Measurements from ENCODE around the gene ZFHX3. TPM values are rescaled to one million over a fixed set of nuclear protein-coding genes. Genes with fewer than 3 reads are reported as not detected.

ZFHX3 gene
- total RNA-seq, 2 experiments from 2014 or later: 0.21 to 0.68 TPM

DNA sequence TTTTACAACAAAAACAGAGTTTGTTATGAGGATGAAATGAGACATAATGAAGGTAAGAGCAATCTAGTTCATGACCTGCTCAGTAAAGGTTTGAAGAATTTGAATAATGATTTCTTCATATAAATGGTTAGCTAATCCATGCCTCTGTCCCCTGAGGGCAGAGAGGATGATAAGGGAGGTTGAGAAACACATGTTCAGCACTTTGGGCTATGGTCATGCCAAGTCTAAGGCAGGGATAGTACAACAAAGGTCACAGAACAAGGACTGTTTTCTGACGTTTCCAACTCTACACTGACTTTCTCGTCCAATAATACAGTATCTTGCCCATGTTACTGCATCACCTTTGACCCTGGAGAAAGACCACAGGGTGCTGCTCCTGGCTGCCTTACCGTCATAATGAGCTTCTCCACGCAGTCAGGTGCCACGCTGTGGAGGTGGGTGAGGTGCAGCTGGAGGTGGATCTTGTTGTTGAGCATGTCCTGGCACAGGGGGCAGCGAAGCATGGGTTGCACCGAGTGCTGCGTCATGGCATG is 236.7 kb downstream of the ZFHX3 start:
- Mint-ChIP-seq H3K9me3 (no peaks in the 10 kb centered on the region), H3K27ac (no peak overlapping the region), H3K36me3 (no peaks in the 10 kb centered on the region), H3K27me3 (peaks cover 2% of the 10 kb centered on the region), H3K4me1 (ENCODE audit: low read depth) (no peaks in the 10 kb centered on the region), H3K4me3 (no peak overlapping the region)
- ChIA-PET CTCF (no interaction called here), POLR2A (no interaction called here)
- intact Hi-C loops (cut with micrococcal nuclease): no loop called here
- no peak for DNase-seq

GRCh38 chr16:72810480-72810879 is 237.4 kb downstream of the ZFHX3 start:
- intact Hi-C loops (cut with micrococcal nuclease): no loop called here
- CTCF ChIA-PET: interaction anchor here (1.5 kb wide), 1 partner anchor 22 kb away, joined by 4 read pairs; no protein-coding TSS in a partner anchor
- Mint-ChIP-seq H3K27ac (no peak overlapping the region), H3K4me3 (no peak overlapping the region), H3K27me3 (peaks cover 2% of the 10 kb centered on the region), H3K36me3 (no peaks in the 10 kb centered on the region), H3K4me1 (ENCODE audit: low read depth) (no peaks in the 10 kb centered on the region), H3K9me3 (no peaks in the 10 kb centered on the region)
- no peak for DNase-seq
- POLR2A ChIA-PET: no interaction called here

DNA sequence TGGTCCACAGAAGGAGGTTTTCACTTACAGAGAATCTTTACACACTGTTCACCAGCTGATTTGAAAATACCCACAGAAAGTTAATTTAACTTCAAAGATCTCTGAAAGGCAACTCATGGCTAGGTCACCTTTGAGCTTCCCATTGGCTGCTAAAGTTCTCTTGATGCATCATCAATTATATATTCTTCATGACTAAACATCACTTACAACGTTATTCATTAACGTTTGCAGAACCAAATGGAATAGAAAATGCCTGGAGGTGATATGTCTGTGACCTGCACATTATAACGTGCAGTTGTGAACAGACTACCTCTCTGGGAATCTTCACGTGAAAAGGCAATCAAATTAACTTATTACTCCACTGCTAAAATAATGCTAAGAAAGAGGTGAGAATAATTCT is 238.5 kb downstream of the ZFHX3 start:
- H3K27ac Mint-ChIP-seq: no peak overlapping the region
- CTCF ChIA-PET: interaction anchor here (0.6 to 1.5 kb wide), 2 partner anchors 23 to 144 kb away, joined by 3 to 4 read pairs; no protein-coding TSS in a partner anchor
- DNase-seq: no peak
- no peaks in the 10 kb centered on the region for H3K4me1 Mint-ChIP-seq (ENCODE audit: low read depth)
- no peaks in the 10 kb centered on the region for H3K36me3 Mint-ChIP-seq
- intact Hi-C loops (cut with micrococcal nuclease): no loop called here
- POLR2A ChIA-PET: no interaction called here
- no peak overlapping the region for H3K4me3 Mint-ChIP-seq
- H3K9me3 Mint-ChIP-seq: no peaks in the 10 kb centered on the region
- peaks cover 2% of the 10 kb centered on the region for H3K27me3 Mint-ChIP-seq

DNA sequence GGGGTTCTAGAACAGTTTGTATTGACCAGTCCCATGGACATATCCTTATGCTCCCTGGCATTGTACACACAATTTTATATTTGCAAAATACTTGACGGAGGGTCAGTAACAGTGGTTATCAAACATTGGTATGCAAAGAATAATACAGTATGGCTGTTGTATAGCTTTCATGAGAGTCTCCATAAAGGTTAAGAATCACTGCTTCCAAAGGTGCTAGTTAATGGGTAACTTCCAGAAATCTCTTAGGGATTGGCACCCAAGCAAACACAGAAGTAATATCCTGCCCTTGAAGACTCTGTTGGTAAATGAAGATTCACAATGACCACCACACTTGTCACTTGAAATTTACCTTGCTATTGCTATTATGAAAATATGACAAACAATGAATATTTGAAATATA is 239.2 kb downstream of the ZFHX3 start:
- Mint-ChIP-seq H3K27me3 (peaks cover 2% of the 10 kb centered on the region), H3K4me3 (no peak overlapping the region), H3K9me3 (no peaks in the 10 kb centered on the region), H3K36me3 (no peaks in the 10 kb centered on the region), H3K27ac (no peak overlapping the region), H3K4me1 (ENCODE audit: low read depth) (no peaks in the 10 kb centered on the region)
- intact Hi-C loops (cut with micrococcal nuclease): no loop called here
- DNase-seq: no peak
- ChIA-PET CTCF (interaction anchor here (0.6 kb wide), 1 partner anchor 144 kb away, joined by 3 read pairs; no protein-coding TSS in a partner anchor), POLR2A (no interaction called here)

GRCh38 chr16:72807245-72807644 is 240.7 kb downstream of the ZFHX3 start:
- intact Hi-C loops (cut with micrococcal nuclease): no loop called here

GRCh38 chr16:72805486-72805885 is 242.4 kb downstream of the ZFHX3 start:
- ChIA-PET CTCF (no interaction called here), POLR2A (no interaction called here)
- Mint-ChIP-seq H3K36me3 (no peaks in the 10 kb centered on the region), H3K27ac (no peak overlapping the region), H3K4me1 (ENCODE audit: low read depth) (no peaks in the 10 kb centered on the region), H3K4me3 (no peak overlapping the region), H3K27me3 (no peaks in the 10 kb centered on the region), H3K9me3 (no peaks in the 10 kb centered on the region)
- DNase-seq: no peak
- intact Hi-C loops (cut with micrococcal nuclease): no loop called here

More at GRCh38 chr16:72807245-72807644, 240.7 kb downstream of the ZFHX3 start:
- no peaks in the 10 kb centered on the region for H3K36me3 Mint-ChIP-seq
- H3K4me1 Mint-ChIP-seq (ENCODE audit: low read depth): no peaks in the 10 kb centered on the region
- no peak overlapping the region for H3K4me3 Mint-ChIP-seq
- H3K27me3 Mint-ChIP-seq: no peaks in the 10 kb centered on the region
- no peak for DNase-seq
- H3K9me3 Mint-ChIP-seq: no peaks in the 10 kb centered on the region
- POLR2A ChIA-PET: no interaction called here
- CTCF ChIA-PET: interaction anchor here (1.4 kb wide), 1 partner anchor 25 kb away, joined by 5 read pairs; no protein-coding TSS in a partner anchor
- no peak overlapping the region for H3K27ac Mint-ChIP-seq

DNA sequence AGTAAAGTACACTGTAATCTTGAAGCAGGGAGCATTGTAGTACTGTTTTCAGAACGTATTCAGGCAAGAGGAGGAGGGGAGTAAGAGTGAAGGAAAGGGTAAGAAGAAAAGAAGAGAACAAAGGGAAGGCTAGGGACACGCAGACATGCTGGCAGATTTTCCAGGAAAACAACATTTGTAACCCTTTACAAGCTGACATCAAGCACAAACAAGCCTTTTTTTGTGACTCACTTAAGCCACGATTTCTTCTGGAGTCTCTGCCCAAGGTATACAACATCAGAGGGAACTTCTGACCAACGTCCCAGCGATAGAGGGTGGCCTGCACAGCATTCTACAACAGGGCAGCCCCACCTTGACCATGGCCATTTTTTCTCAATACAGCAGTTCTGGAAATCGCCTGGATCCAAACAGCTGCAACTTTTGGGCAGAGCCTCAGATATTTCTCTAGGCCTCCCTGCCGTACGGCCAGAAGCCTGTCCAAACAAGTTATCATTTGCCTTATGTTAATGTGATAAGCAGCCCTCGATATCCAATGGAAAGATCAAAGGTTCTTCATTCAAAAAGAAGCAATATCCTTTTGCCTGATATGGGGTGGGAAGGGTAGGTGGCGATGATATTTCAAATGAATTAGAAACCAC is 247.3 kb downstream of the ZFHX3 start:
- POLR2A ChIA-PET: no interaction called here
- no peaks in the 10 kb centered on the region for H3K4me1 Mint-ChIP-seq (ENCODE audit: low read depth)
- CTCF ChIA-PET: interaction anchor here (0.9 kb wide), 1 partner anchor 32 kb away, joined by 3 read pairs; no protein-coding TSS in a partner anchor
- intact Hi-C loops (cut with micrococcal nuclease): no loop called here
- no peak overlapping the region for H3K27ac Mint-ChIP-seq
- no peak overlapping the region for H3K4me3 Mint-ChIP-seq
- no peak for DNase-seq
- H3K9me3 Mint-ChIP-seq: no peaks in the 10 kb centered on the region
- H3K36me3 Mint-ChIP-seq: no peaks in the 10 kb centered on the region
- no peaks in the 10 kb centered on the region for H3K27me3 Mint-ChIP-seq

DNA sequence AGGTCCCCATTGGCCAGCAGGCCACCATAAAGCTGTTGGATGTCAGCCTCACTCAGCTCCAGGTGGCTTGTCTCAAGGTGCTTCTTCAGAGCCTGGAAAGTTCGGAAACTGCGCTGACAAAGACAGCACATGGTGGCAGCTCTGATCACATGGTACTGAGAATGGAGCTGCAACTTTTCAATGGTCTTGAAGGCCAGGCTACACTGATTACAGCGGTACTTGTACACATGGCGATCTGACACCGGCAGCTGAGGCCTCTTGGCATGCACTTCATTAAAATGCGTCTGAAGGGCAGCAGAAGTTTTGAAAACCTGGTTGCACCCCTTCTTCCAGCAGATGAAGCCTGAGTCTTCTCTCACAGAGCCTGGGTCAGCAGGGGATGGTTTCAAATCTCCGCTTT is 249.7 kb downstream of the ZFHX3 start:
- intact Hi-C loops (cut with micrococcal nuclease): no loop called here
- ChIA-PET CTCF (interaction anchor here (0.6 kb wide), 1 partner anchor 35 kb away, joined by 4 read pairs; no protein-coding TSS in a partner anchor), POLR2A (no interaction called here)

DNA sequence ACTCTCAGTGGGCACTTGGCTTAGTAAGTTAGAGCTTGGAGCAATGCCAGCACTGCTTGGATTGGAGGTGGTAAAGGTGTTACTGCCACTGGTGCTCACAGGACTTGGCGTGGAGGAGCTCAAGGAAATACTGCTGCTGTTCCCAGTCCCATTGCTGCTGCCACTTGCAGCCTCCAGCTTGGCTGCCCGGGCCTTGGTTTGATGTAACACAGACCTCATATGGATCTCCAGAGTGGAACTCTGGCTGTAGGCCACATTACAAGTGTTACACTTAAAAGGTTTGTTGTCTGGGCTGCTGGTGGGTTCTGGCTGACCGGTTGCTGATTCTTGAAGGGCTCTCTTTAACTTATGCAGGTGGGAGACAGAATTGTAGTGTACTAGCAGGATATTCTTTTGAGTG is 250.3 kb downstream of the ZFHX3 start:
- no peaks in the 10 kb centered on the region for H3K36me3 Mint-ChIP-seq
- DNase-seq: no peak
- no peaks in the 10 kb centered on the region for H3K4me1 Mint-ChIP-seq (ENCODE audit: low read depth)
- intact Hi-C loops (cut with micrococcal nuclease): no loop called here
- no peaks in the 10 kb centered on the region for H3K27me3 Mint-ChIP-seq
- H3K4me3 Mint-ChIP-seq: no peak overlapping the region
- CTCF ChIA-PET: interaction anchor here (0.6 kb wide), 1 partner anchor 35 kb away, joined by 4 read pairs; no protein-coding TSS in a partner anchor
- H3K27ac Mint-ChIP-seq: no peak overlapping the region
- POLR2A ChIA-PET: no interaction called here
- H3K9me3 Mint-ChIP-seq: no peaks in the 10 kb centered on the region

More for the DNA sequence above, 249.7 kb downstream of the ZFHX3 start:
- Mint-ChIP-seq H3K27me3 (no peaks in the 10 kb centered on the region), H3K36me3 (no peaks in the 10 kb centered on the region), H3K9me3 (no peaks in the 10 kb centered on the region), H3K4me1 (ENCODE audit: low read depth) (no peaks in the 10 kb centered on the region), H3K4me3 (no peak overlapping the region), H3K27ac (no peak overlapping the region)
- no peak for DNase-seq

DNA sequence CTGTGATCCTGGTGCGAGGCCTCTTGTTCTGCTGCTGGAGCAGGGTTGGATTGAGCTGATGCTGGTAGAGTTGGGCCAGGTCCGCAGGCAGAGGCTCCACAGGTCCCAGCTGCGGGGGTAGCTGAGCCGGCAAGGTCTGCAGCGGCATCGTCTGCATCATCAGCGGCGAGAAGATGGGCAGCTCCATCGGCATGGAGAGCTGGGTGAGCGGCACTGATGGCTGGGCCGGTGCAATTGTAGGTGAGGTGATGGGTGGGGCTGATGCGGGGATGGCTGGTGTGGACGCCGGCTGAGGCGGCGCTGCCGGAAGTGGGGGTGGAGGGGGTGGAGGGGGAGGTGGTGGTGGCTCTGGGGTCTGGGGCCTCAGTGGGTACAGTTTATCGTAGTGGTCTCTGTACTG is 251.7 kb downstream of the ZFHX3 start:
- CTCF ChIA-PET: no interaction called here
- Mint-ChIP-seq H3K9me3 (no peaks in the 10 kb centered on the region), H3K27ac (no peak overlapping the region), H3K4me3 (no peak overlapping the region), H3K36me3 (no peaks in the 10 kb centered on the region), H3K4me1 (ENCODE audit: low read depth) (no peaks in the 10 kb centered on the region), H3K27me3 (no peaks in the 10 kb centered on the region)
- POLR2A ChIA-PET: no interaction called here
- intact Hi-C loops (cut with micrococcal nuclease): no loop called here
- DNase-seq: no peak

DNA sequence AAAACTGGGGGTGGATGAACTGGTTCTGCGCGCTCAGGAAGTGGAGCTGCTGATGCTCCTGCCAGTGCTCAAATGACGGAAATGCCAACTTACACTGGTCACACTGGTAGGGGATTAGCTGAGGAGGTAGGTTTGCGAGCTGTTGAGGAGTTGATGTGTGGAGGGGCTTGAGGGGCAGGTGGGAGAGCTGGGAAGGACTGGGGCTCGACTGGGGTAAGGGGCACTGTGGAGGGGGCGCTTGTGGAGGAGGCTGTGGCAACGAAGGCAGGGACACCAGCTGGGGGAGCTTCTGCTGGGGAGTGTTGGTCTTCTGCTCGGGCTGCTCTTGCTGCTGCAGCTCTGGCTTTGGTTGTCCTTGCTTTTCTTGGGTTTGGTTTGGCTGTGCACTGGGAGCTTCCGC is 252.9 kb downstream of the ZFHX3 start:
- intact Hi-C loops (cut with micrococcal nuclease): no loop called here
- Mint-ChIP-seq H3K9me3 (no peaks in the 10 kb centered on the region), H3K4me3 (no peak overlapping the region), H3K4me1 (ENCODE audit: low read depth) (no peaks in the 10 kb centered on the region), H3K36me3 (no peaks in the 10 kb centered on the region), H3K27ac (no peak overlapping the region), H3K27me3 (no peaks in the 10 kb centered on the region)
- no peak for DNase-seq
- POLR2A ChIA-PET: no interaction called here
- CTCF ChIA-PET: interaction anchor here (1.1 kb wide), 1 partner anchor 38 kb away, joined by 4 read pairs; no protein-coding TSS in a partner anchor

DNA sequence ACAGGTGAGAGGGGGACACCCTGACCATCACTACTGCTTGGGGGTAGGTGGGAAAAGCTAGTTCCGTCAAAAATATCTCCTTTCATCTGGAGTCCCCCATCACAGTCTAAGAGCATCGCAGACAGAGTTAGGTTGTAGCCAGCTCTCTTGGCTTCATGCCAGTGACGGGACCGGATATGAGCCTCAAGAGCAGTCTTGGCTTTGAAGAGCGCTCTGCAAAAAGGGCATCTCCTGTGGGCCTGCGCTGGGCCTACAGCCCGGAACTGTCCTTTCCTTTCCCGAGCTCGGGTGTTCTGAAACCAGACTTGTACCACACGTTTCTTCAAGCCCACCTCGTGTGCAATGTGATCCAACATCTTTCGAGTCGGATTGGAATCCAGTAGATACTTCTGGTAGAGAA is 253.6 kb downstream of the ZFHX3 start:
- H3K9me3 Mint-ChIP-seq: no peaks in the 10 kb centered on the region
- peaks cover under 1% of the 10 kb centered on the region for H3K27me3 Mint-ChIP-seq
- intact Hi-C loops (cut with micrococcal nuclease): no loop called here
- no peak overlapping the region for H3K4me3 Mint-ChIP-seq
- H3K4me1 Mint-ChIP-seq (ENCODE audit: low read depth): no peaks in the 10 kb centered on the region
- no peak for DNase-seq
- POLR2A ChIA-PET: interaction anchor here (0.7 kb wide), 1 partner anchor 229 kb away, joined by 3 read pairs; no protein-coding TSS in a partner anchor
- H3K36me3 Mint-ChIP-seq: no peaks in the 10 kb centered on the region
- CTCF ChIA-PET: interaction anchor here (1.6 kb wide), 1 partner anchor 38 kb away, joined by 4 read pairs; no protein-coding TSS in a partner anchor
- no peak overlapping the region for H3K27ac Mint-ChIP-seq

GRCh38 chr16:72793716-72794115 is 254.2 kb downstream of the ZFHX3 start:
- no peak overlapping the region for H3K27ac Mint-ChIP-seq
- intact Hi-C loops (cut with micrococcal nuclease): no loop called here
- no peaks in the 10 kb centered on the region for H3K9me3 Mint-ChIP-seq
- H3K4me1 Mint-ChIP-seq (ENCODE audit: low read depth): no peaks in the 10 kb centered on the region
- H3K27me3 Mint-ChIP-seq: peaks cover 4% of the 10 kb centered on the region
- DNase-seq: no peak
- POLR2A ChIA-PET: interaction anchor here (0.7 kb wide), 1 partner anchor 230 kb away, joined by 3 read pairs; no protein-coding TSS in a partner anchor
- no peak overlapping the region for H3K4me3 Mint-ChIP-seq
- no peaks in the 10 kb centered on the region for H3K36me3 Mint-ChIP-seq
- CTCF ChIA-PET: interaction anchor here (1.6 kb wide), 1 partner anchor 39 kb away, joined by 4 read pairs; no protein-coding TSS in a partner anchor
